Measurements from ENCODE around the gene GADL1. TPM values are rescaled to one million over a fixed set of nuclear protein-coding genes. Genes with fewer than 3 reads are reported as not detected.

GADL1 gene
- polyA plus RNA-seq, 2 donors = 0.04 to 0.06 TPM

DNA sequence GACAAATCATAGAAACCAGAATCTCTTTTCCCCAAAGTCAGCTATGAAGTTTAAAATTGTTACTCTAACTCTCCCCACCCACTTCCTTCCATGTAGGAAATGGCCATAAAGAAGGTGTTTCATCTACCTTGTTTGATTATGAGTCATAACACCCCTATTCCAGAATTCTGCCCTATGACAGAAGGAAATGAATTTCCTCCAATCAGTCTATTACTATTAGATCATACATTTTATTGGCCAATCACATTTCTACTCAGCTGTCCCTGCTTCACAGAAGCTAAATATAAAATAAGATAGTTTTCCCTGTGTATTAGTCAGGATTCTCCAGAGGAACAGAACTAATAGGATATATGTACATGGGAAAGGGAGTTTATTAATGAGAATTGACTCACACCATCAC lies 186.0 kb downstream of the GADL1 start:
- Histone ChIP-seq H3K4me3 (ENCODE audit: low read depth in 1 of 2, low read length in 2 of 2) (no peak overlapping the region), H3K9me3 (ENCODE audit: control insufficient read depth in 2 of 2, insufficient read depth in 1 of 2, low read depth in 1 of 2, low read length in 1 of 2) (no peaks in the 10 kb centered on the region), H3K36me3 (ENCODE audit: control insufficient read depth in 2 of 2, insufficient read depth in 2 of 2, low read length in 1 of 2) (no peaks in the 10 kb centered on the region), H3K27ac (ENCODE audit: low read depth in 2 of 2, low read length in 1 of 2) (no peak overlapping the region), H3K4me1 (ENCODE audit: control insufficient read depth in 2 of 2, insufficient read depth in 2 of 2, low read length in 1 of 2) (no peaks in the 10 kb centered on the region), H3K27me3 (ENCODE audit: control insufficient read depth in 1 of 2, insufficient read depth in 2 of 2, low read length in 2 of 2) (no peaks in the 10 kb centered on the region)

DNA sequence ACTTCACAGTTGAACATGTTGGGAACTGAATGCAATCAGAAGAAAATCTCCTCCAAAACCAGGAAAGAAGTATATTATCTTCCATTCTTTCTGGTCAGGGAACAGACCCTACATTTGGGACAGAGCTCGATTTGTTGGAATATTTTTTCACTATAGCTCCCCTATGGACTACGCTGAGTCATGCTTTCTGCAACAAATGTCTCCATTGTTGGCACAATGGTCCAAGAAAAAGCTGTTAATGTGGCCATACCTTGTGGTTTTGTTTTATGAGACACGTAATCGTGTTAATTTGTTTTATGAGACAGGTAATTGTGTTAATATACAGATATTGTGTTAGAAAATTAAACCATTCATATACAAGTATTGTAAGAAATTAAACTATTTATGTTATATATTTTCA lies 186.6 kb downstream of the GADL1 start:
- 94 to 96% methylated on average over 4 of the region's 4 CpGs for WGBS, 2 donors
- Histone ChIP-seq H3K9me3 (ENCODE audit: control insufficient read depth in 2 of 2, insufficient read depth in 1 of 2, low read depth in 1 of 2, low read length in 1 of 2) (peaks cover 0 to 3% of the 10 kb centered on the region in 2 donors), H3K27me3 (ENCODE audit: control insufficient read depth in 1 of 2, insufficient read depth in 2 of 2, low read length in 2 of 2) (no peaks in the 10 kb centered on the region), H3K36me3 (ENCODE audit: control insufficient read depth in 2 of 2, insufficient read depth in 2 of 2, low read length in 1 of 2) (no peaks in the 10 kb centered on the region), H3K27ac (ENCODE audit: low read depth in 2 of 2, low read length in 1 of 2) (no peak overlapping the region), H3K4me1 (ENCODE audit: control insufficient read depth in 2 of 2, insufficient read depth in 2 of 2, low read length in 1 of 2) (no peaks in the 10 kb centered on the region), H3K4me3 (ENCODE audit: low read depth in 1 of 2, low read length in 2 of 2) (no peak overlapping the region)

DNA sequence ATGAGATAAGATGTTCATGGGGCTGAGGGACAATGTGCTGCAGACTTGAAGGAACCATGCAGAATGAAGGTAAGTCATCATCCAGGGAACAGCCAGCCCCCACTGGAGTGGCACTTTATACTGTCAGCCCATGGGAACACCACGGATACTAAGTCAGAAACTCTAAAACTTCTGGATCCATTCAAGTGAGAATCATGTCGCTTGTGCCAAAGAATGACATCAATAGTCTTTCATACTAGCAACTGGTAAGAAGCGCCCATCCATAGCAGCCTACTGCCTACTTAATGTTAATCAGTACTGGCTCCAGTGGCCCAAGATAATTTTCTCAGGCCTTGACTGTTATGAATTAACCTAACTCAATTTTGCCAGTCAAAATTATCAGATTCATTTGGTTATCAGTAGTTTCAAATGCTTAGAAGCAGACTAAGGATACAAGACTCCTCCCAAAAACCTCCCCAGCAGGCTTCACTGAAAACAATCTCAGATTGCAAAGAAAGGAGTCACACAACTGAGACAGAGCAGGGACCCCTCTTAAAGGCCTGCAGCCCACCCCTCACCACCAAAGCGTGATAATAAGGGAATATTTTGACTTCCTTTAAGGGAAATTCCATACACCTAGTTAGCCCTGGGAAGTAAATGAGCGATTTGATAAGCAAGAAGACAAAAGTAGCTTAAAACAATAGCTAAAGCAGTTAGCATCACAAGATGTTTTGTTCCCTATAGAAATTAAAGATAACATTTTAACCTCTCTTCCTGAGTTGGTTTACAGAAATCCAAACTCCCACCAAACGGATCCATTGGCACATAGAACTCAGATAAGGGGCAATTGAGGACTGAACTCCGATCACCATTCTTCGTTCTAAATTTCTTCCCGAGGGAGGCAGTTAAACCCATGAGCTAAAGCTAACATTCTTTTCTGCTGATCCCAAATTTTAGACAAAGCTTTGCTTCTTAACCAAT lies 189.2 kb downstream of the GADL1 start:
- H3K4me3 ChIP-seq (ENCODE audit: low read depth in 1 of 2, low read length in 2 of 2) = no peak overlapping the region
- H3K4me1 ChIP-seq (ENCODE audit: control insufficient read depth in 2 of 2, insufficient read depth in 2 of 2, low read length in 1 of 2) = no peaks in the 10 kb centered on the region
- no peaks in the 10 kb centered on the region for H3K36me3 ChIP-seq (ENCODE audit: control insufficient read depth in 2 of 2, insufficient read depth in 2 of 2, low read length in 1 of 2)
- 85 to 86% methylated on average over 9 of the region's 9 CpGs for WGBS, 2 donors
- H3K27me3 ChIP-seq (ENCODE audit: control insufficient read depth in 1 of 2, insufficient read depth in 2 of 2, low read length in 2 of 2) = no peaks in the 10 kb centered on the region
- H3K27ac ChIP-seq (ENCODE audit: low read depth in 2 of 2, low read length in 1 of 2) = no peak overlapping the region
- peaks cover 0 to 3% of the 10 kb centered on the region in 2 donors for H3K9me3 ChIP-seq (ENCODE audit: control insufficient read depth in 2 of 2, insufficient read depth in 1 of 2, low read depth in 1 of 2, low read length in 1 of 2)

DNA sequence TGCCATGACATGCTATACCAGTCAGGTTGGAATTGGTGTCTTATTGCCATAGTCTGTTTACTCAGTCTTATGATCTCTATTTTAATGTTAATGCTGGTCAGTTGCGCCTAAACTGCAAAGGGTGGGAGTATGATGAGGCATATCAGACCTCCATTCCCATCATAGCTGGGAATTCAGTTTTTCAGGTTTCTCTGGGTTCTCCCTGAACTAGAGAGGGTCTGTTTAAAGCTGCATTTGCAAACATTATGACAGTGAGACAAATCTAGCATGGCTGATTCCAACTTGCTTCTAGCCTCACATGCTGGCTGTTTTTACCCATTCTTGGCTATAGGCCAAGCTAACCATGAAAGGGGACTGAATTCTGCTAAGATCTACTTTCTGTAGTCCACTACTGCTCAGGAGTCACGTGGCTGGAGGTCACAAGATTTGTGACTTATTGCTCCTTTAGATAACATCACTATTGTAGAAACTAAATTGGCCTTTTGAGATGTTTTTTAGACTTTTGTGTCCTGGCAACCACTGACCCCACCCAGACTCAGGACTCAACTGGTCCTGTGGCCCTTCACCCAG lies 191.5 kb downstream of the GADL1 start:
- no peaks in the 10 kb centered on the region for H3K27me3 ChIP-seq (ENCODE audit: control insufficient read depth in 1 of 2, insufficient read depth in 2 of 2, low read length in 2 of 2)
- no peak overlapping the region for H3K27ac ChIP-seq (ENCODE audit: low read depth in 2 of 2, low read length in 1 of 2)
- H3K36me3 ChIP-seq (ENCODE audit: control insufficient read depth in 2 of 2, insufficient read depth in 2 of 2, low read length in 1 of 2) = no peaks in the 10 kb centered on the region
- 80 to 92% methylated on average over 2 of the region's 2 CpGs for WGBS, 2 donors
- peaks cover 0 to 3% of the 10 kb centered on the region in 2 donors for H3K9me3 ChIP-seq (ENCODE audit: control insufficient read depth in 2 of 2, insufficient read depth in 1 of 2, low read depth in 1 of 2, low read length in 1 of 2)
- H3K4me1 ChIP-seq (ENCODE audit: control insufficient read depth in 2 of 2, insufficient read depth in 2 of 2, low read length in 1 of 2) = no peaks in the 10 kb centered on the region
- H3K4me3 ChIP-seq (ENCODE audit: low read depth in 1 of 2, low read length in 2 of 2) = no peak overlapping the region

DNA sequence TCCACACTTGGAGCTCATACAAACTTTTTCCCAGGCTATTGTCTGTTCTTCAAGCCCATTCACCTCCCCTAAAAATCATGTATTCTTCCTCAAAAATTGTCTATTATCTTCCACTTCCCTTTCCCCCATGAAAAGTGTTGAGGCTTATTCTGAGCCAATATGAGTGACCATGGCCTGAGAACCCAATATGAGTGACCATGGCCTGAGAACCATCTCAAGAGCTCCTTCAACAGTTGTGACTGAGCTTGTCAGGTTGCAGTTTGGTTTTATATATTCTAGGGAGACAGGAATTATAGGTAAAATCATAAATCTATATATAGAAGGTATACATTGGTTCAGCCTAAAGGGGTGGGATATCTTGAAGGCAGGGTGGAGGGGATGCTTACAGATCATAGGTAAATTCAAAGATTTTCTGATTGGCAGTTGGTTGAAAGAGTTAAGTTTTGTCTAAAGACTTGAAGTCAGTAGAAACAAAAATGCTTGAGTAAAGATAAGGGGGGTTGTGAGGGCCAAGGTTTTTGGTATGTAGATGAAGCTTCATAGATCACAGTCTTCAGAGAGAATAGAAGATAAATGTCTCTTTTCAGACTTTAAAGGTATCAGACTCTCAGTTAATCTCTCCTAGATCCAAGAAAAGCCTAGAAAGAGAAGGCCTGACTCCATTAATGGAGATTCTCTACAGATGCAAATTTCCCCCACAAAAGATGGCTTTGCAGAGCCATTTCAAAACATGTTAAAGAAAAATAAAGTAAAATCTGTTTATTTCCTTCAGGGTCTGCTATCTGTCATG lies 192.2 kb downstream of the GADL1 start:
- Histone ChIP-seq H3K4me1 (ENCODE audit: control insufficient read depth in 2 of 2, insufficient read depth in 2 of 2, low read length in 1 of 2) (no peaks in the 10 kb centered on the region), H3K27ac (ENCODE audit: low read depth in 2 of 2, low read length in 1 of 2) (no peak overlapping the region), H3K4me3 (ENCODE audit: low read depth in 1 of 2, low read length in 2 of 2) (no peak overlapping the region), H3K27me3 (ENCODE audit: control insufficient read depth in 1 of 2, insufficient read depth in 2 of 2, low read length in 2 of 2) (no peaks in the 10 kb centered on the region), H3K9me3 (ENCODE audit: control insufficient read depth in 2 of 2, insufficient read depth in 1 of 2, low read depth in 1 of 2, low read length in 1 of 2) (peaks cover 0 to 3% of the 10 kb centered on the region in 2 donors), H3K36me3 (ENCODE audit: control insufficient read depth in 2 of 2, insufficient read depth in 2 of 2, low read length in 1 of 2) (no peaks in the 10 kb centered on the region)

DNA sequence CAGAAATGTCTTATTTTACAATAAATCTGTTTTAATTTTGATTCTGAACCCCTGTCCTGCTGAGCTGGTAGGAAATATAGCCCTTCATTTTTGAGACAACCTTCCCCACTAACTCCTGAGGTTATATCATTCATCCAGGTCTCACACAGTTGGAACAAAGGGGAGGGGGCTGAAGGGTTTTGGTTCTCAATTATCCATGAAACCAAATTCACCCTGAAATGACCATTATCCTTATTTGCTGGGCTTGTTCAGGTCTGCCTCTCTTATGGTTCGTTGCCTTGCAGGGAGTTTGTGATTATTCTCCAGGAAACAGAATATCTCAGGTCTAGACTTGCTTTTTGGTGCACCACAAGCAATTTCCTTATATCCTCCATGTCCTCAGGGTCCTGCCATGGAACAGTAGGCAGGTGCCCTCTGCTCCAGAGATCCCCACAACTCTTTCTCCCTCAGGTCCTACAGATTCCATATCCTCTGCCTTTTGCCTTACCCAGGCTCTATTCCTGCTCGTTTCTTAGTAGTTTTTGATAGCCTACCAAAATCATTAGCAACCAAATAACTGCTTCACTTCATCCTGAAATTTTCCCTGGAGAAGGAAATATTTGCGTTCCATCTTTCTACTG lies 193.6 kb downstream of the GADL1 start:
- peaks cover 0 to 3% of the 10 kb centered on the region in 2 donors for H3K9me3 ChIP-seq (ENCODE audit: control insufficient read depth in 2 of 2, insufficient read depth in 1 of 2, low read depth in 1 of 2, low read length in 1 of 2)
- H3K27me3 ChIP-seq (ENCODE audit: control insufficient read depth in 1 of 2, insufficient read depth in 2 of 2, low read length in 2 of 2) = no peaks in the 10 kb centered on the region
- no peak overlapping the region for H3K4me3 ChIP-seq (ENCODE audit: low read depth in 1 of 2, low read length in 2 of 2)

DNA sequence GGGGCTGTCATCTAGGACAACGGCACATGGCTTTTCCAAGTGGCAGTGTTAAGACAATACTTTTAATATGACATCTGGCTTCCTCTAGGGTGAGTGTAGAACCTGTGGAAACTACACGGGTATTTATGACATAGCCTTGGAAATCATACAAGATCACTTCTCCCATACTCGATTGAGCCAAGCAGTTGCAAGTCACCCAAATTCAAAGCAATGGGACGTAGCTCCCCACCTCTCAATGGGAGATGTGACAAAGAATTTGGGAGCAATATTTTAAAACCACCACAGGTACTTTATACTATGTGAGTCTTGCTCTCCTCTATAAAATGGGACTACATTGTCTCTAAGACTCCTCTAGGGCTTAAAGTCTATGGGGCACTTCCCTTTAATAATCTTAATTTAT lies 194.5 kb downstream of the GADL1 start:
- H3K4me3 ChIP-seq (ENCODE audit: low read depth in 1 of 2, low read length in 2 of 2) = no peak overlapping the region
- 95 to 96% methylated on average over 4 of the region's 4 CpGs for WGBS, 2 donors
- H3K36me3 ChIP-seq (ENCODE audit: control insufficient read depth in 2 of 2, insufficient read depth in 2 of 2, low read length in 1 of 2) = peaks cover 0 to 4% of the 10 kb centered on the region in 2 donors
- H3K27ac ChIP-seq (ENCODE audit: low read depth in 2 of 2, low read length in 1 of 2) = no peak overlapping the region
- H3K9me3 ChIP-seq (ENCODE audit: control insufficient read depth in 2 of 2, insufficient read depth in 1 of 2, low read depth in 1 of 2, low read length in 1 of 2) = peaks cover 0 to 3% of the 10 kb centered on the region in 2 donors
- H3K4me1 ChIP-seq (ENCODE audit: control insufficient read depth in 2 of 2, insufficient read depth in 2 of 2, low read length in 1 of 2) = no peaks in the 10 kb centered on the region
- H3K27me3 ChIP-seq (ENCODE audit: control insufficient read depth in 1 of 2, insufficient read depth in 2 of 2, low read length in 2 of 2) = no peaks in the 10 kb centered on the region

More for the DNA sequence above, 193.6 kb downstream of the GADL1 start:
- H3K36me3 ChIP-seq (ENCODE audit: control insufficient read depth in 2 of 2, insufficient read depth in 2 of 2, low read length in 1 of 2) = no peaks in the 10 kb centered on the region
- WGBS, 2 donors = 71 to 83% methylated on average over 3 of the region's 3 CpGs
- no peaks in the 10 kb centered on the region for H3K4me1 ChIP-seq (ENCODE audit: control insufficient read depth in 2 of 2, insufficient read depth in 2 of 2, low read length in 1 of 2)
- H3K27ac ChIP-seq (ENCODE audit: low read depth in 2 of 2, low read length in 1 of 2) = no peak overlapping the region

DNA sequence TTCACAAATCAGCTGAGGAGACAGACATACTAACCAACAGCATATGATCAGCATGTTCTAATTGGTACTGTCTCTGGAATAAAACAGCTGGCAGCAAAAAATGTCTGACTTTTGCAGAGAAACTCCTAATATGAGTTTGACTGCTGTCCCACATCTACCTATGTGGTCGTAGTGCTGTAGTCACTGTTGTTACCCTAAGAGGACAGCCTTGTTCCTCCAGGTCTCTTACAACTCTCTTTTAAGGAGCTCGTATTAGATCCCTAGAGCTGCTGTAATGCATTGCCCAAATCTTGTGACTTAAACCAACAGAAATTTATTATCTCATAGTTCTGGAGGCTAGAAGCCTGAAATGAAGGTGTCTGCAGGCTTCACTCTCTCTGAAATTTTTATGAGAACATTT lies 195.9 kb downstream of the GADL1 start:
- peaks cover 0 to 4% of the 10 kb centered on the region in 2 donors for H3K36me3 ChIP-seq (ENCODE audit: control insufficient read depth in 2 of 2, insufficient read depth in 2 of 2, low read length in 1 of 2)
- WGBS, 2 donors = 35 to 74% methylated on average over 2 of the region's 2 CpGs
- H3K4me1 ChIP-seq (ENCODE audit: control insufficient read depth in 2 of 2, insufficient read depth in 2 of 2, low read length in 1 of 2) = no peaks in the 10 kb centered on the region
- peaks cover 0 to 3% of the 10 kb centered on the region in 2 donors for H3K9me3 ChIP-seq (ENCODE audit: control insufficient read depth in 2 of 2, insufficient read depth in 1 of 2, low read depth in 1 of 2, low read length in 1 of 2)
- H3K27me3 ChIP-seq (ENCODE audit: control insufficient read depth in 1 of 2, insufficient read depth in 2 of 2, low read length in 2 of 2) = no peaks in the 10 kb centered on the region
- H3K27ac ChIP-seq (ENCODE audit: low read depth in 2 of 2, low read length in 1 of 2) = no peak overlapping the region
- H3K4me3 ChIP-seq (ENCODE audit: low read depth in 1 of 2, low read length in 2 of 2) = no peak overlapping the region

DNA sequence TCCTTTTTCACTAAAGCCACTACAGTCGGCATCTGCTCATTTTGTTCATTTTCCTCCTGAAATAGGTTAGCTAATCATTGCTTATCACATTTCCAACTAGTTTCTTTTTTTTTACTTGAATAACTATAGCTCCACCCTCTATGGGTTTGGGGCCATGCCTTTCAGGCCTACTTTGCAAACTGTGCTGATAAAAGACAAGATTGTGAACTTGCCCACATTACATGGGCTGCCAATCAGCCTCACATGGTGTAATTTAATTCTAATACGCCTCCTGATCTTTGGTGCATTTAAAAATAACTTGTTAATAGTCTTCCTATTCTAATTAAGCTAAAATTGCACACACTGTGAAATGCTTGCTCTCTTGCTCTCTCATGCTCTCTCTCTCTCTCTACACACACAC lies 197.6 kb downstream of the GADL1 start:
- Histone ChIP-seq H3K27ac (ENCODE audit: low read depth in 2 of 2, low read length in 1 of 2) (no peak overlapping the region), H3K27me3 (ENCODE audit: control insufficient read depth in 1 of 2, insufficient read depth in 2 of 2, low read length in 2 of 2) (no peaks in the 10 kb centered on the region), H3K36me3 (ENCODE audit: control insufficient read depth in 2 of 2, insufficient read depth in 2 of 2, low read length in 1 of 2) (peaks cover 0 to 4% of the 10 kb centered on the region in 2 donors), H3K4me1 (ENCODE audit: control insufficient read depth in 2 of 2, insufficient read depth in 2 of 2, low read length in 1 of 2) (no peaks in the 10 kb centered on the region), H3K9me3 (ENCODE audit: control insufficient read depth in 2 of 2, insufficient read depth in 1 of 2, low read depth in 1 of 2, low read length in 1 of 2) (no peaks in the 10 kb centered on the region), H3K4me3 (ENCODE audit: low read depth in 1 of 2, low read length in 2 of 2) (no peak overlapping the region)
- 79 to 90% methylated on average over 2 of the region's 2 CpGs for WGBS, 2 donors

Data from esophagus (tissue), 2 donors.